ENCODE measurements around the gene PCBD1.

Gene PCBD1

DNA sequence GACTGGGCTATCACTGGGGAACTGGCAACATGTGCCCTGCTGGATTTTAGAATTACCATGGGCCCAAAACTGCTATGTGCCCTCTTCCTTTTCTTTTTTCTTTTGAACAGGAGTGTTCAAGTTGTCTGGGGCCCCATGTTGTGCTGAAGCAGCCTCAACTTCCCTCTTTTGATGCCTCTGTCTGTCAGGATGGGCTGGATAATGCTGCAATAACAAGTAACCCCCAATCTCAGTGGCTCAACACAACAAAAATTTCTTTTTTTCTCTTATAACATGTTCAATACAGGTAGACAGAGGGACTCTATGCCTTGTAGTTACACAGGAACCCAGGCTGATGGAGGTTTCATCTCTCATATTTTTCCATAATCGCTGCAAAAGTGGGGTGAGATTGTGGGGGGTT is 8.2 kb upstream of the PCBD1 start:
- Histone ChIP-seq H3K4me2 (ENCODE audit: low read depth, low read length) (no peak overlapping the region), H3K9me2 (replicated peaks; ENCODE audit: insufficient read depth, low read length) (no peaks in the 10 kb centered on the region), H2AFZ (ENCODE audit: low read length) (no peak overlapping the region), H3K9ac (ENCODE audit: low read length) (no peak overlapping the region), H3K4me3 (ENCODE audit: low read length) (no peak overlapping the region), H3K79me2 (ENCODE audit: low read length) (no peaks in the 10 kb centered on the region), H3K27me3 (replicated peaks; ENCODE audit: insufficient read depth, low read length) (no peaks in the 10 kb centered on the region), H3K9me3 (replicated peaks; ENCODE audit: insufficient read depth, low read length) (no peaks in the 10 kb centered on the region), H3K4me1 (ENCODE audit: low read length) (no peaks in the 10 kb centered on the region), H4K20me1 (ENCODE audit: insufficient read depth, low read length) (no peaks in the 10 kb centered on the region), H3K36me3 (replicated peaks; ENCODE audit: insufficient read depth, low read length) (no peaks in the 10 kb centered on the region), H3K27ac (ENCODE audit: low read length) (no peak overlapping the region), H3F3A (ENCODE audit: insufficient read depth, low read length) (no peaks in the 10 kb centered on the region)
- DNase-seq, result no peak
- TF ChIP-seq EZH2 (optimal IDR thresholded peaks at IDR 0.05; ENCODE audit: low read depth, low read length) (no peak), EZH2phosphoT487 (IDR thresholded peaks at IDR 0.05; ENCODE audit: low read length) (no peak)
- TF ChIP-seq, protein P1, sequence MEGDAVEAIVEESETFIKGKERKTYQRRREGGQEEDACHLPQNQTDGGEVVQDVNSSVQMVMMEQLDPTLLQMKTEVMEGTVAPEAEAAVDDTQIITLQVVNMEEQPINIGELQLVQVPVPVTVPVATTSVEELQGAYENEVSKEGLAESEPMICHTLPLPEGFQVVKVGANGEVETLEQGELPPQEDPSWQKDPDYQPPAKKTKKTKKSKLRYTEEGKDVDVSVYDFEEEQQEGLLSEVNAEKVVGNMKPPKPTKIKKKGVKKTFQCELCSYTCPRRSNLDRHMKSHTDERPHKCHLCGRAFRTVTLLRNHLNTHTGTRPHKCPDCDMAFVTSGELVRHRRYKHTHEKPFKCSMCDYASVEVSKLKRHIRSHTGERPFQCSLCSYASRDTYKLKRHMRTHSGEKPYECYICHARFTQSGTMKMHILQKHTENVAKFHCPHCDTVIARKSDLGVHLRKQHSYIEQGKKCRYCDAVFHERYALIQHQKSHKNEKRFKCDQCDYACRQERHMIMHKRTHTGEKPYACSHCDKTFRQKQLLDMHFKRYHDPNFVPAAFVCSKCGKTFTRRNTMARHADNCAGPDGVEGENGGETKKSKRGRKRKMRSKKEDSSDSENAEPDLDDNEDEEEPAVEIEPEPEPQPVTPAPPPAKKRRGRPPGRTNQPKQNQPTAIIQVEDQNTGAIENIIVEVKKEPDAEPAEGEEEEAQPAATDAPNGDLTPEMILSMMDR (IDR thresholded peaks at IDR 0.05; ENCODE audit: low read length), result no peak

DNA sequence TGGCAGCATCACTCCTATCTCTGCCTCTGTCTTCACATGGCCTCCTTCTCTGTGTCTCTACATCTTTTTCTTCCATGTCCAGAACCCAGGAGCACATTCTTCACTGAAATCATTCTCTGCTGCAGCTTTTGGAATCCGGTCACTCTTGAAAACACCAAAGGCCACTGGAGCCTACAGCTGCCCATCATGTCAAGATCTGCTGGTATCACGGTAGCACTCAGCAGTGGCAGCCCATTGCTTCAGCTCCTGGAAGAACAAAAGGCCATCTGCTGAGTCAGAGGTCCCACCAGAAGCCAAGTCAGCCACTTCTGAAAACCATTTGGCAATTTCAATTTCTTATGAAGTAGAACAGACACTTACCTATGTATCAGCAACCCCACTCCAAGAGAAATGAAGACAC is 6.1 kb upstream of the PCBD1 start:
- Histone ChIP-seq H3K9me2 (replicated peaks; ENCODE audit: insufficient read depth, low read length) (no peaks in the 10 kb centered on the region), H3K9me3 (replicated peaks; ENCODE audit: insufficient read depth, low read length) (no peaks in the 10 kb centered on the region), H3K4me3 (ENCODE audit: low read length) (no peak overlapping the region), H3K79me2 (ENCODE audit: low read length) (no peaks in the 10 kb centered on the region), H3K27ac (ENCODE audit: low read length) (no peak overlapping the region), H3K36me3 (replicated peaks; ENCODE audit: insufficient read depth, low read length) (no peaks in the 10 kb centered on the region), H2AFZ (ENCODE audit: low read length) (no peak overlapping the region), H4K20me1 (ENCODE audit: insufficient read depth, low read length) (no peaks in the 10 kb centered on the region), H3K9ac (ENCODE audit: low read length) (no peak overlapping the region), H3F3A (ENCODE audit: insufficient read depth, low read length) (no peaks in the 10 kb centered on the region), H3K27me3 (replicated peaks; ENCODE audit: insufficient read depth, low read length) (no peaks in the 10 kb centered on the region), H3K4me2 (ENCODE audit: low read depth, low read length) (no peak overlapping the region), H3K4me1 (ENCODE audit: low read length) (no peaks in the 10 kb centered on the region)
- TF ChIP-seq EZH2phosphoT487 (IDR thresholded peaks at IDR 0.05; ENCODE audit: low read length) (no peak), EZH2 (optimal IDR thresholded peaks at IDR 0.05; ENCODE audit: low read depth, low read length) (no peak)
- TF ChIP-seq, protein P1 (IDR thresholded peaks at IDR 0.05; ENCODE audit: low read length), result no peak
- no peak for DNase-seq

DNA sequence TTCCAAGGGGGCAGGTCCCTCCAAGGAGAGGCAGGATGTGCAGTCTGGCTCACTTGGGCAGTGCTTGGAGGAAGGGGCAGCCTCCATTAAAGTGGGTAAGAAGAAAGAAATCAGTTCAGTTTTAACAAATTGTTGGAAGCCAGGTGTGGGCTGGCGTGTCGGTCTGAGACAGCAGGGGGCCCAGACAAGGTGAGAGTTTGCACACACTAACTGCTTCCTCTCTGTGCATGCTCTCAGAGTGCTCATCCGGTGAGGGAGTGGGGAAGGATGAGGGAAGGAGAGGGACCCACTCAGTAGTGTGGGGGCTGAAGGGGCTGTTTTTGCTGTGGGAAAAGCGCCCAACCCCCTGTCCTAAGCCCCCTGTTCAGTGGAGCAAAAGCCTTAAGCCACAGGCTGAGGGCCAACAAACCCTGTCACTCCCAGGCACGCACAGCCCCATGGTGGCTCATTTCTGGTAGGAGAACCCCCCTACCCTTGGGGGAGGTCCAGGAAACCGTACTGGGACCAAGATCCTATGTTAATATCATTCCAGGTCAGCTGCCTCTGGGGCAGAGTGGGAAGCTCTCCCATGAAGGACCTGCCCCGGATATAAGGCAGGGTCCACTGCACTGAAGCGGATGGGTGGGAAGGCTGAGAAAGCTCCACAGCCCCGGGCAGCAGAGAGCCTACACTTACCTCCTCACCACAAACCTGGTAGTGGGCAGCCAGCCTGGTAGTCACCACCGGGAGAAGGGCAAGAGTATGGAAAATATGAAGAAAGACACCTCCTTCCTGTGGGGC is 5.1 kb upstream of the PCBD1 start:
- Histone ChIP-seq H3K79me2 (ENCODE audit: low read length) (no peaks in the 10 kb centered on the region), H3K36me3 (replicated peaks; ENCODE audit: insufficient read depth, low read length) (no peaks in the 10 kb centered on the region), H4K20me1 (ENCODE audit: insufficient read depth, low read length) (no peaks in the 10 kb centered on the region), H3K9me2 (replicated peaks; ENCODE audit: insufficient read depth, low read length) (no peaks in the 10 kb centered on the region), H2AFZ (ENCODE audit: low read length) (no peak overlapping the region), H3K4me2 (ENCODE audit: low read depth, low read length) (no peak overlapping the region), H3K27ac (ENCODE audit: low read length) (no peak overlapping the region), H3K9ac (ENCODE audit: low read length) (no peak overlapping the region), H3K4me3 (ENCODE audit: low read length) (no peak overlapping the region), H3K4me1 (ENCODE audit: low read length) (peaks cover 7% of the 10 kb centered on the region), H3K9me3 (replicated peaks; ENCODE audit: insufficient read depth, low read length) (no peaks in the 10 kb centered on the region), H3K27me3 (replicated peaks; ENCODE audit: insufficient read depth, low read length) (no peaks in the 10 kb centered on the region), H3F3A (ENCODE audit: insufficient read depth, low read length) (no peaks in the 10 kb centered on the region)
- TF ChIP-seq, protein P1 (IDR thresholded peaks at IDR 0.05; ENCODE audit: low read length), result no peak
- TF ChIP-seq EZH2 (optimal IDR thresholded peaks at IDR 0.05; ENCODE audit: low read depth, low read length) (no peak), EZH2phosphoT487 (IDR thresholded peaks at IDR 0.05; ENCODE audit: low read length) (no peak)
- no peak for DNase-seq

Measured in MM.1S (cell line).